Measurements from ENCODE around the gene SMARCB1.
A peak's percentile ranks its signal among the peaks of the same experiment; 100 is the strongest.

Gene SMARCB1

GRCh38 chr22:23781065-23781464 is 5.7 kb upstream of the SMARCB1 start:
- TF ChIP-seq TOX (CRISPR knock-in tag; IDR thresholded peaks at IDR 0.05; ENCODE audit: borderline replicate concordance), result no peak
- TF ChIP-seq ARNTL (CRISPR knock-in tag; IDR thresholded peaks at IDR 0.05; ENCODE audit: borderline replicate concordance, low read depth), result no peak
- TF ChIP-seq POU6F1 (CRISPR knock-in tag; IDR thresholded peaks at IDR 0.05; ENCODE audit: borderline replicate concordance, low read depth), result no peak
- TF ChIP-seq OSR1 (CRISPR knock-in tag; IDR thresholded peaks at IDR 0.05), result no peak
- no peak for TF ChIP-seq RARB (CRISPR knock-in tag; IDR thresholded peaks at IDR 0.05)
- TF ChIP-seq ZNF565 (CRISPR knock-in tag; conservative IDR thresholded peaks at IDR 0.05; ENCODE audit: low read depth), result no peak
- ATAC-seq, result no peak

GRCh38 chr22:23781511-23782183 is 5.1 kb upstream of the SMARCB1 start:
- peak; percentile 70 for ATAC-seq
- TF ChIP-seq ZNF70 (CRISPR knock-in tag; IDR thresholded peaks at IDR 0.05) (no peak), ZFP3 (CRISPR knock-in tag; IDR thresholded peaks at IDR 0.05) (no peak), ESRRG (CRISPR knock-in tag; IDR thresholded peaks at IDR 0.05) (no peak), CSDC2 (CRISPR knock-in tag; IDR thresholded peaks at IDR 0.05) (no peak), OSR1 (CRISPR knock-in tag; IDR thresholded peaks at IDR 0.05) (no peak), TCF4 (CRISPR knock-in tag; IDR thresholded peaks at IDR 0.05; ENCODE audit: borderline replicate concordance) (no peak), PATZ1 (CRISPR knock-in tag; IDR thresholded peaks at IDR 0.05; ENCODE audit: borderline replicate concordance) (no peak), TOX (CRISPR knock-in tag; IDR thresholded peaks at IDR 0.05; ENCODE audit: borderline replicate concordance) (no peak)

- no peak for ATAC-seq
- TF ChIP-seq ZNF565 (CRISPR knock-in tag; conservative IDR thresholded peaks at IDR 0.05; ENCODE audit: low read depth), result no peak
- TF ChIP-seq PPARA (CRISPR knock-in tag; IDR thresholded peaks at IDR 0.05; ENCODE audit: borderline replicate concordance), result no peak
- TF ChIP-seq ZFP30 (CRISPR knock-in tag; IDR thresholded peaks at IDR 0.05), result no peak
Observed at GRCh38 chr22:23782252-23782651, 4.5 kb upstream of the SMARCB1 start.

- TF ChIP-seq POU6F1 (CRISPR knock-in tag; IDR thresholded peaks at IDR 0.05; ENCODE audit: borderline replicate concordance, low read depth), result no peak
- TF ChIP-seq ISL1 (CRISPR knock-in tag; IDR thresholded peaks at IDR 0.05), result no peak
- TF ChIP-seq GLIS3 (CRISPR knock-in tag; IDR thresholded peaks at IDR 0.05), result no peak
- TF ChIP-seq ZNF8 (CRISPR knock-in tag; IDR thresholded peaks at IDR 0.05), result no peak
- TF ChIP-seq ZFP30 (CRISPR knock-in tag; IDR thresholded peaks at IDR 0.05), result no peak
- ATAC-seq, result no peak
Observed at GRCh38 chr22:23782703-23783102, 4.1 kb upstream of the SMARCB1 start.

- no peak for ATAC-seq
- no peak for TF ChIP-seq GLIS3 (CRISPR knock-in tag; IDR thresholded peaks at IDR 0.05)
Observed at GRCh38 chr22:23783265-23784150, 3.3 kb upstream of the SMARCB1 start.

GRCh38 chr22:23784215-23784732 is 2.5 kb upstream of the SMARCB1 start:
- no peak for TF ChIP-seq ZNF565 (CRISPR knock-in tag; conservative IDR thresholded peaks at IDR 0.05; ENCODE audit: low read depth)
- TF ChIP-seq TSHZ2 (CRISPR knock-in tag; IDR thresholded peaks at IDR 0.05), result no peak
- TF ChIP-seq CREB5 (CRISPR knock-in tag; IDR thresholded peaks at IDR 0.05; ENCODE audit: low read depth), result no peak
- no peak for TF ChIP-seq ZFP30 (CRISPR knock-in tag; IDR thresholded peaks at IDR 0.05)
- no peak for ATAC-seq
